ENCODE data around the gene TFPI2. TPM values are rescaled to one million over a fixed set of nuclear protein-coding genes. Genes with fewer than 3 reads are reported as not detected.

Gene TFPI2
- total RNA-seq, 1 experiment from 2014 or later: 4.4 TPM

GRCh38 chr7:93921607-93922566 lies 31.3 kb upstream of the TFPI2 start, which contains the start of gene GNG11:
GNG11 (plus strand) TSS chr7:93921735; CDS start chr7:93922138, 403 bp downstream.
- Mint-ChIP-seq H3K4me1 (peaks cover 15 to 19% of the 10 kb centered on the region in 2 experiments), H3K9me3 (no peaks in the 10 kb centered on the region), H3K4me3 (peak within 1 kb of the TSS; percentile 63 to 77), H3K27ac (peak within 1 kb of the TSS in 1 of 3 experiments; percentile 59; a peak in 1 of 7 replicates), H3K27me3 (ENCODE audit: low read depth) (peaks cover 3% of the 10 kb centered on the region), H3K36me3 (ENCODE audit: insufficient read depth in 1 of 3, low read depth in 3 of 3) (no peaks in the 10 kb centered on the region)
- Histone ChIP-seq H3K79me2 (ENCODE audit: insufficient read depth, low read length) (no peaks in the 10 kb centered on the region), H3K56ac (ENCODE audit: insufficient read length, low read depth, low read length) (no peak within 1 kb of the TSS), H2BK12ac (ENCODE audit: insufficient read length, low read depth, low read length) (no peak within 1 kb of the TSS), H3K14ac (ENCODE audit: insufficient read depth, low read length) (peak within 1 kb of the TSS; percentile 87), H2BK5ac (ENCODE audit: insufficient read length, low read length) (no peak within 1 kb of the TSS), H4K91ac (ENCODE audit: insufficient read length, low read depth, low read length) (no peak within 1 kb of the TSS), H4K20me1 (ENCODE audit: control insufficient read depth, insufficient read depth, insufficient read length) (no peaks in the 10 kb centered on the region), H4K8ac (replicated peaks; ENCODE audit: insufficient read length, low read depth, low read length) (no peak within 1 kb of the TSS), H3K18ac (ENCODE audit: insufficient read length, low read depth, low read length) (peak within 1 kb of the TSS; percentile 68), H3K9me3 (ENCODE audit: control insufficient read depth, low read depth, low read length) (no peaks in the 10 kb centered on the region), H3K4me2 (ENCODE audit: insufficient read depth, insufficient read length, low read length) (peak within 1 kb of the TSS; percentile 50), H4K5ac (ENCODE audit: insufficient read length, low read depth, low read length) (no peak within 1 kb of the TSS), H3K4me1 (ENCODE audit: insufficient read depth, low read length) (no peaks in the 10 kb centered on the region), H2BK120ac (ENCODE audit: low read depth, low read length, poor library complexity, severe bottlenecking) (no peak within 1 kb of the TSS), H3K27me3 (ENCODE audit: insufficient read depth, low read length) (no peaks in the 10 kb centered on the region), H3T11ph (ENCODE audit: low read length) (no peak within 1 kb of the TSS), H2BK20ac (ENCODE audit: low read depth, low read length, poor library complexity, severe bottlenecking) (no peak within 1 kb of the TSS), H3K4ac (ENCODE audit: low read depth, low read length) (no peak within 1 kb of the TSS), H3K79me1 (ENCODE audit: insufficient read depth, low read depth, low read length, poor library complexity, severe bottlenecking) (no peaks in the 10 kb centered on the region), H2AK5ac (ENCODE audit: insufficient read length, low read length) (no peak within 1 kb of the TSS), H2BK15ac (ENCODE audit: low read depth, low read length) (no peak within 1 kb of the TSS), H3K23me2 (ENCODE audit: insufficient read length, low read depth, low read length, poor library complexity, severe bottlenecking) (peaks cover 7% of the 10 kb centered on the region), H3K27ac (ENCODE audit: insufficient read length, low read depth, low read length) (no peak within 1 kb of the TSS), H2AFZ (ENCODE audit: low read length) (peak within 1 kb of the TSS; percentile 61), H3K9ac (ENCODE audit: extremely low read depth, insufficient read length, low read length) (peak within 1 kb of the TSS; percentile 20), H3K23ac (ENCODE audit: insufficient read length, low read depth, low read length) (no peak within 1 kb of the TSS)
- peak; percentile 52 for DNase-seq
- no CpG with 5 or more reads among the region's 39 CpGs for WGBS (ENCODE audit: extremely low coverage, insufficient read length, low lambda C conversion rate)
- TF ChIP-seq, protein P1, sequence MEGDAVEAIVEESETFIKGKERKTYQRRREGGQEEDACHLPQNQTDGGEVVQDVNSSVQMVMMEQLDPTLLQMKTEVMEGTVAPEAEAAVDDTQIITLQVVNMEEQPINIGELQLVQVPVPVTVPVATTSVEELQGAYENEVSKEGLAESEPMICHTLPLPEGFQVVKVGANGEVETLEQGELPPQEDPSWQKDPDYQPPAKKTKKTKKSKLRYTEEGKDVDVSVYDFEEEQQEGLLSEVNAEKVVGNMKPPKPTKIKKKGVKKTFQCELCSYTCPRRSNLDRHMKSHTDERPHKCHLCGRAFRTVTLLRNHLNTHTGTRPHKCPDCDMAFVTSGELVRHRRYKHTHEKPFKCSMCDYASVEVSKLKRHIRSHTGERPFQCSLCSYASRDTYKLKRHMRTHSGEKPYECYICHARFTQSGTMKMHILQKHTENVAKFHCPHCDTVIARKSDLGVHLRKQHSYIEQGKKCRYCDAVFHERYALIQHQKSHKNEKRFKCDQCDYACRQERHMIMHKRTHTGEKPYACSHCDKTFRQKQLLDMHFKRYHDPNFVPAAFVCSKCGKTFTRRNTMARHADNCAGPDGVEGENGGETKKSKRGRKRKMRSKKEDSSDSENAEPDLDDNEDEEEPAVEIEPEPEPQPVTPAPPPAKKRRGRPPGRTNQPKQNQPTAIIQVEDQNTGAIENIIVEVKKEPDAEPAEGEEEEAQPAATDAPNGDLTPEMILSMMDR (conservative IDR thresholded peaks at IDR 0.05): no peak
